ENCODE measurements around the gene KCNB1.

- TF ChIP-seq CTCF (conservative IDR thresholded peaks at IDR 0.05; ENCODE audit: low read length), result no peak
- no peak for TF ChIP-seq EZH2phosphoT487 (IDR thresholded peaks at IDR 0.05; ENCODE audit: borderline replicate concordance)
Measured at GRCh38 chr20:49511788-49512525, 29.5 kb upstream of the KCNB1 start.

Data from Loucy (cell line).